Fibroblast of lung (primary cell): ENCODE data around the gene LYPD6B. TPM values are rescaled to one million over a fixed set of nuclear protein-coding genes. Genes with fewer than 3 reads are reported as not detected.

Source experiments
- DNase-seq, 2 donors: peaks; one replicate each; pipeline versions ENCODE4 v3.0.0 to v3.0.0-alpha.2; 2010; ENCODE audit warnings: low read depth in 2 of 2
- H2AFZ ChIP-seq: 2 replicates; pipeline ENCODE4 v1.5.1; 2012; ENCODE audit warnings: low read length, control low read depth, inconsistent platforms
- H3K27ac ChIP-seq: 2 replicates; pipeline ENCODE4 v1.5.1; 2011; ENCODE audit warnings: low read length, control low read depth; ENCODE audit not compliant: insufficient read depth
- H3K27me3 ChIP-seq: 2 replicates; pipeline ENCODE4 v1.5.1; 2011; ENCODE audit warnings: mild to moderate bottlenecking, low read length; ENCODE audit not compliant: control insufficient read depth, insufficient read depth
- H3K36me3 ChIP-seq: 2 replicates; pipeline ENCODE4 v1.5.1; 2011; ENCODE audit warnings: low read length; ENCODE audit not compliant: control insufficient read depth, insufficient read depth
- H3K4me1 ChIP-seq: 2 replicates; pipeline ENCODE4 v1.5.1; 2011; ENCODE audit warnings: low read length; ENCODE audit not compliant: control insufficient read depth, insufficient read depth; ENCODE audit errors: extremely low read depth
- H3K4me2 ChIP-seq: 2 replicates; pipeline ENCODE4 v1.5.1; 2011; ENCODE audit warnings: low read length, control low read depth; ENCODE audit not compliant: insufficient read depth; ENCODE audit errors: extremely low read depth
- H3K4me3 ChIP-seq, 4 experiments: fragments of 200-600 bp in 1 of 4; sonication (generic) in 1 of 4; replicated peaks in 1 of 4; 2 replicates each; pipeline ENCODE4 v1.5.1; 2011 to 2016; ENCODE audit warnings: low read length in 4 of 4, low read depth in 3 of 4, mild to moderate bottlenecking in 3 of 4, control low read depth in 2 of 4, inconsistent platforms in 1 of 4, mixed read lengths in 1 of 4; ENCODE audit not compliant: insufficient read depth in 1 of 4; ENCODE audit errors: control extremely low read depth in 1 of 4
- H3K79me2 ChIP-seq: 2 replicates; pipeline ENCODE4 v1.5.1; 2012; ENCODE audit warnings: mild to moderate bottlenecking, low read length, inconsistent platforms; ENCODE audit not compliant: control insufficient read depth, insufficient read depth
- H3K9ac ChIP-seq: 2 replicates; pipeline ENCODE4 v1.5.1; 2011; ENCODE audit warnings: mild to moderate bottlenecking, low read length, control low read depth; ENCODE audit not compliant: insufficient read depth
- H3K9me3 ChIP-seq: 2 replicates; pipeline ENCODE4 v1.5.1; 2012; ENCODE audit warnings: low read depth, low read length; ENCODE audit not compliant: control insufficient read depth, insufficient read depth
- H4K20me1 ChIP-seq: 2 replicates; pipeline ENCODE4 v1.5.1; 2011; ENCODE audit warnings: low read length; ENCODE audit not compliant: control insufficient read depth, insufficient read depth; ENCODE audit errors: extremely low read depth
- EZH2 ChIP-seq: IDR thresholded peaks from 2 replicates; pipeline ENCODE4 v1.5.1; 2012; ENCODE audit warnings: low read length, control low read depth, mild to moderate bottlenecking; ENCODE audit errors: missing control alignments
- polyA plus RNA-seq, 2 donors: library from polyadenylated mRNA; depleted of rRNA in 1 of 2; stranded (reverse) in 1 of 2; unstranded in 1 of 2; fragments of >200 nt; gene quantifications; 2 replicates each; pipeline ENCODE4 v1.2.1, GENCODE V29; 2011 to 2012; ENCODE audit warnings: missing spikeins in 1 of 2
- total RNA-seq: library from RNA; depleted of rRNA; stranded (reverse); fragments of >200 nt; gene quantifications from 2 replicates; pipeline ENCODE4 v1.2.1, GENCODE V29; 2014
- TF ChIP-seq, protein P1 (sequence below), 2 donors: IDR thresholded peaks in 1 of 2; conservative IDR thresholded peaks in 1 of 2; 1 replicate in 1 of 2; 2 replicates in 1 of 2; pipeline ENCODE4 v1.5.1; 2011 to 2012; ENCODE audit warnings: low read length in 2 of 2, control low read depth in 1 of 2, inconsistent platforms in 1 of 2, low read depth in 1 of 2, mild to moderate bottlenecking in 1 of 2

Gene LYPD6B
- total and polyA plus RNA-seq, 2 donors (not counting 1 experiment from before 2014, with no cell fraction given): 0.11 TPM; not detected in 1

GRCh38 chr2:149145314-149146295 is 107.1 kb downstream of the LYPD6B start:
- TF ChIP-seq EZH2: no peak
- TF ChIP-seq, protein P1, sequence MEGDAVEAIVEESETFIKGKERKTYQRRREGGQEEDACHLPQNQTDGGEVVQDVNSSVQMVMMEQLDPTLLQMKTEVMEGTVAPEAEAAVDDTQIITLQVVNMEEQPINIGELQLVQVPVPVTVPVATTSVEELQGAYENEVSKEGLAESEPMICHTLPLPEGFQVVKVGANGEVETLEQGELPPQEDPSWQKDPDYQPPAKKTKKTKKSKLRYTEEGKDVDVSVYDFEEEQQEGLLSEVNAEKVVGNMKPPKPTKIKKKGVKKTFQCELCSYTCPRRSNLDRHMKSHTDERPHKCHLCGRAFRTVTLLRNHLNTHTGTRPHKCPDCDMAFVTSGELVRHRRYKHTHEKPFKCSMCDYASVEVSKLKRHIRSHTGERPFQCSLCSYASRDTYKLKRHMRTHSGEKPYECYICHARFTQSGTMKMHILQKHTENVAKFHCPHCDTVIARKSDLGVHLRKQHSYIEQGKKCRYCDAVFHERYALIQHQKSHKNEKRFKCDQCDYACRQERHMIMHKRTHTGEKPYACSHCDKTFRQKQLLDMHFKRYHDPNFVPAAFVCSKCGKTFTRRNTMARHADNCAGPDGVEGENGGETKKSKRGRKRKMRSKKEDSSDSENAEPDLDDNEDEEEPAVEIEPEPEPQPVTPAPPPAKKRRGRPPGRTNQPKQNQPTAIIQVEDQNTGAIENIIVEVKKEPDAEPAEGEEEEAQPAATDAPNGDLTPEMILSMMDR (conservative IDR thresholded peaks at IDR 0.05 in 1 of 2, IDR thresholded peaks at IDR 0.05 in 1 of 2; ENCODE audit: low read depth in 1 of 2, low read length in 2 of 2): no peak
- Histone ChIP-seq H3K4me3 (no peak overlapping the region), H4K20me1 (no peaks in the 10 kb centered on the region), H3K4me2 (no peak overlapping the region), H2AFZ (no peak overlapping the region), H3K9ac (no peak overlapping the region), H3K36me3 (no peaks in the 10 kb centered on the region), H3K27me3 (no peaks in the 10 kb centered on the region), H3K79me2 (no peaks in the 10 kb centered on the region), H3K9me3 (no peaks in the 10 kb centered on the region), H3K27ac (no peak overlapping the region), H3K4me1 (no peaks in the 10 kb centered on the region)
- DNase-seq: no peak

- Histone ChIP-seq H2AFZ (no peak overlapping the region), H3K36me3 (no peaks in the 10 kb centered on the region), H3K79me2 (no peaks in the 10 kb centered on the region), H4K20me1 (no peaks in the 10 kb centered on the region), H3K9ac (no peak overlapping the region), H3K27ac (no peak overlapping the region), H3K4me1 (no peaks in the 10 kb centered on the region), H3K27me3 (no peaks in the 10 kb centered on the region), H3K9me3 (no peaks in the 10 kb centered on the region), H3K4me2 (no peak overlapping the region), H3K4me3 (no peak overlapping the region)
- TF ChIP-seq EZH2: no peak
- TF ChIP-seq, protein P1 (conservative IDR thresholded peaks at IDR 0.05 in 1 of 2, IDR thresholded peaks at IDR 0.05 in 1 of 2; ENCODE audit: low read depth in 1 of 2, low read length in 2 of 2): no peak
- DNase-seq: no peak
Measured at GRCh38 chr2:149146876-149147275, 108.4 kb downstream of the LYPD6B start.

- Histone ChIP-seq H3K36me3 (no peaks in the 10 kb centered on the region), H3K27me3 (no peaks in the 10 kb centered on the region), H3K9me3 (no peaks in the 10 kb centered on the region), H3K27ac (no peak overlapping the region), H3K9ac (no peak overlapping the region), H3K4me1 (no peaks in the 10 kb centered on the region), H3K79me2 (no peaks in the 10 kb centered on the region), H4K20me1 (no peaks in the 10 kb centered on the region), H2AFZ (no peak overlapping the region), H3K4me2 (no peak overlapping the region), H3K4me3 (no peak overlapping the region)
- TF ChIP-seq, protein P1 (conservative IDR thresholded peaks at IDR 0.05 in 1 of 2, IDR thresholded peaks at IDR 0.05 in 1 of 2; ENCODE audit: low read depth in 1 of 2, low read length in 2 of 2): no peak
- no peak for TF ChIP-seq EZH2
- no peak for DNase-seq
Measured at GRCh38 chr2:149148194-149149006, 109.9 kb downstream of the LYPD6B start.
